Stomach (tissue), 9 donors: Measurements from ENCODE around the gene ADCY9. TPM values are rescaled to one million over a fixed set of nuclear protein-coding genes. Genes with fewer than 3 reads are reported as not detected.

Experiments used
- DNase-seq, 2 donors: peaks; one replicate each; pipeline versions ENCODE4 v3.0.0 to v3.0.0-alpha.2; 2013 to 2019
- H3K27ac ChIP-seq, 5 donors: fragments of 200-600 bp in 4 of 5; sonication (generic) in 4 of 5; one replicate each; pipeline ENCODE4 v1.5.1; 2013 to 2019; ENCODE audit warnings: mild to moderate bottlenecking in 1 of 5, moderate library complexity in 1 of 5
- H3K27me3 ChIP-seq, 3 donors: fragments of 200-600 bp; sonication (generic); one replicate each; pipeline ENCODE4 v1.5.1; 2017 to 2019; ENCODE audit warnings: mixed run types in 1 of 3
- H3K36me3 ChIP-seq, 4 donors: fragments of 200-600 bp; sonication (generic); 1 replicate in 3 of 4; 2 replicates in 1 of 4; pipeline ENCODE4 v1.5.1; 2016 to 2019
- H3K4me1 ChIP-seq, 4 donors: fragments of 200-600 bp; sonication (generic); one replicate each; pipeline ENCODE4 v1.5.1; 2016 to 2019
- H3K4me3 ChIP-seq, 4 donors: fragments of 200-600 bp; sonication (generic) in 3 of 4; one replicate each; pipeline ENCODE4 v1.5.1; 2016 to 2019; ENCODE audit warnings: mild to moderate bottlenecking in 1 of 4
- H3K9me3 ChIP-seq, 4 donors: fragments of 200-600 bp; sonication (generic); one replicate each; pipeline ENCODE4 v1.5.1; 2016 to 2019
- EP300 ChIP-seq: sonication (generic); formaldehyde crosslinking; IDR thresholded peaks from one replicate; pipeline ENCODE4 v1.6.1; 2017; ENCODE audit warnings: antibody characterized with exemption
- POLR2A ChIP-seq, 4 donors: fragments of 450-650 bp; IDR thresholded peaks; one replicate each; pipeline ENCODE4 v1.6.1; 2016; ENCODE audit warnings: antibody characterized with exemption in 4 of 4, control low read depth in 2 of 4, mild to moderate bottlenecking in 1 of 4, moderate library complexity in 1 of 4
- POLR2AphosphoS5 ChIP-seq, 3 donors: sonication (generic); formaldehyde crosslinking; IDR thresholded peaks; one replicate each; pipeline ENCODE4 v1.6.1; 2016; ENCODE audit warnings: antibody characterized with exemption in 3 of 3
- WGBS, 5 donors: extraction: QIAGEN DNeasy Blood & Tissue Kit in 3 of 5; methylation state at CpG; one replicate each; pipeline versions ENCODE4 v1.1.5 to v1.1.7; 2013 to 2018; 5-methylcytosine and 5-hydroxymethylcytosine counted together
- intact Hi-C: fragments of 100-400 bp; cut with DNase I; formaldehyde crosslinking; loops from one replicate; pipeline ENCODE4 v1.15.1; 2023; ENCODE audit warnings: low total_unique reads
- polyA plus RNA-seq, 3 donors: library from polyadenylated mRNA; stranded (reverse); fragments of 200-250 nt; gene quantifications; one replicate each; pipeline ENCODE4 v1.2.3, GENCODE V29; 2013
- total RNA-seq, 5 donors: library from RNA; depleted of rRNA; stranded (reverse); fragments of >200 nt; gene quantifications; one replicate each; pipeline versions ENCODE4 v1.1.0 to v1.2.3, GENCODE V29; 2014 to 2016
- TF ChIP-seq, protein P1 (sequence below), 7 experiments: fragments of 450-650 bp in 4 of 7; fragments of 200-600 bp in 3 of 7; sonication (generic) in 3 of 7; IDR thresholded peaks; one replicate each; pipeline ENCODE4 v1.5.1; 2016 to 2019; ENCODE audit warnings: antibody characterized with exemption in 7 of 7, control low read depth in 2 of 7, mild to moderate bottlenecking in 1 of 7
- donor health status: healthy with polysubstance abuse.
- donor health status: Bipolar disorder and iron deficiency.
- donor health status: healthy.

Gene ADCY9
- total and polyA plus RNA-seq, 8 donors: 1.7 to 55.0 (median 12.9) TPM

DNA sequence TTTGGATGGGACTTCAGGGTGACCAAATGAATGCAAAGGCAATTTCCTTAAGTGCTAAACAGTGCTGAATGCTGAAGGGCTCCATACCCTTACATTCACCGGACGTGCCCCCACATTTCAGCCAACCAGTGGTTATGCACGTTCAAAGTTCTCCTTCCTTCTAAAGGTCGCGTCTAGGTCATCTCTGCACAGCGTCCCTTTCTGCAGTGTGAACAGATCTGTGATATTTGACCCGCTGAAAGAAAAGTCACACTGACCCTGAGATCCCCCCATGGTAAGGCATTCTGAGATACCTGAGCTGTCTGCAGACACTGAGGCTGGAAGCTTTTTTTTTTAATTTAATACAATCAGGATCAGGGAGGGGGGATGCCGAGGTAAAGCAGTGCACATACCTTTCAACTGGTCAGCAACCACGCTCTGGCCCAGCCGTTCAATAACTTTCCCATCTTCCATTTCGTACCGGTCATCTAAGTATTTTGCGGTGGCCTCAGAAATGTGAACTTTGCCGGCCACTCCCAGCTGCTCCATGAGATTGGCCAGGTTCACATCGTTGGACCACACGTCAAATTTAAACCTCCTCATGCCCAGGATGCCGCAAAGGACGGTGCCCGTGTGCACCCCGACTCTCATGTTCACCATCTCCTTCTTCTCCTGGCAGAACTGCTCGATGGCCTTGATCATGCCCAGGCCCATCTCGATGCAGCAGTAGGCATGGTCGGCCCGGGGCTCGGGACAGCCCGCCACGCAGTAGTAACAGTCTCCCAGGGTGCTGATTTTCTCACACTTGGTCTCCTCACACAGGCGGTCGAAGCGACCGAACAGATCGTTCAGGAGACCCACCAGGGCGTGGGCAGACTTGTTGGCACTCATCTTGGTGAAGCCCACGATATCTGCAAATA is 2.6 kb downstream of the ADCY9 start:
- Histone ChIP-seq H3K4me1 (peaks cover 29 to 73% (median 60%) of the 10 kb centered on the region in 4 donors), H3K36me3 (no peaks in the 10 kb centered on the region), H3K4me3 (peak overlapping the region; percentile 19 to 78 (median 45)), H3K27me3 (peaks cover 0 to 4% (median 0%) of the 10 kb centered on the region in 3 donors), H3K27ac (no peak overlapping the region), H3K9me3 (no peaks in the 10 kb centered on the region)
- TF ChIP-seq EP300 (no peak), POLR2A (IDR thresholded peaks at IDR 0.05) (no peak), POLR2AphosphoS5 (IDR thresholded peaks at IDR 0.05) (no peak)
- TF ChIP-seq, protein P1, sequence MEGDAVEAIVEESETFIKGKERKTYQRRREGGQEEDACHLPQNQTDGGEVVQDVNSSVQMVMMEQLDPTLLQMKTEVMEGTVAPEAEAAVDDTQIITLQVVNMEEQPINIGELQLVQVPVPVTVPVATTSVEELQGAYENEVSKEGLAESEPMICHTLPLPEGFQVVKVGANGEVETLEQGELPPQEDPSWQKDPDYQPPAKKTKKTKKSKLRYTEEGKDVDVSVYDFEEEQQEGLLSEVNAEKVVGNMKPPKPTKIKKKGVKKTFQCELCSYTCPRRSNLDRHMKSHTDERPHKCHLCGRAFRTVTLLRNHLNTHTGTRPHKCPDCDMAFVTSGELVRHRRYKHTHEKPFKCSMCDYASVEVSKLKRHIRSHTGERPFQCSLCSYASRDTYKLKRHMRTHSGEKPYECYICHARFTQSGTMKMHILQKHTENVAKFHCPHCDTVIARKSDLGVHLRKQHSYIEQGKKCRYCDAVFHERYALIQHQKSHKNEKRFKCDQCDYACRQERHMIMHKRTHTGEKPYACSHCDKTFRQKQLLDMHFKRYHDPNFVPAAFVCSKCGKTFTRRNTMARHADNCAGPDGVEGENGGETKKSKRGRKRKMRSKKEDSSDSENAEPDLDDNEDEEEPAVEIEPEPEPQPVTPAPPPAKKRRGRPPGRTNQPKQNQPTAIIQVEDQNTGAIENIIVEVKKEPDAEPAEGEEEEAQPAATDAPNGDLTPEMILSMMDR (IDR thresholded peaks at IDR 0.05): no peak
- intact Hi-C loops: loop anchor here (10.0 kb wide), 1 partner anchor 129 kb away; no protein-coding TSS in a partner anchor
- no peak for DNase-seq
- WGBS, 5 donors: 77 to 86% (median 80%) methylated on average over 34 of the region's 34 CpGs

DNA sequence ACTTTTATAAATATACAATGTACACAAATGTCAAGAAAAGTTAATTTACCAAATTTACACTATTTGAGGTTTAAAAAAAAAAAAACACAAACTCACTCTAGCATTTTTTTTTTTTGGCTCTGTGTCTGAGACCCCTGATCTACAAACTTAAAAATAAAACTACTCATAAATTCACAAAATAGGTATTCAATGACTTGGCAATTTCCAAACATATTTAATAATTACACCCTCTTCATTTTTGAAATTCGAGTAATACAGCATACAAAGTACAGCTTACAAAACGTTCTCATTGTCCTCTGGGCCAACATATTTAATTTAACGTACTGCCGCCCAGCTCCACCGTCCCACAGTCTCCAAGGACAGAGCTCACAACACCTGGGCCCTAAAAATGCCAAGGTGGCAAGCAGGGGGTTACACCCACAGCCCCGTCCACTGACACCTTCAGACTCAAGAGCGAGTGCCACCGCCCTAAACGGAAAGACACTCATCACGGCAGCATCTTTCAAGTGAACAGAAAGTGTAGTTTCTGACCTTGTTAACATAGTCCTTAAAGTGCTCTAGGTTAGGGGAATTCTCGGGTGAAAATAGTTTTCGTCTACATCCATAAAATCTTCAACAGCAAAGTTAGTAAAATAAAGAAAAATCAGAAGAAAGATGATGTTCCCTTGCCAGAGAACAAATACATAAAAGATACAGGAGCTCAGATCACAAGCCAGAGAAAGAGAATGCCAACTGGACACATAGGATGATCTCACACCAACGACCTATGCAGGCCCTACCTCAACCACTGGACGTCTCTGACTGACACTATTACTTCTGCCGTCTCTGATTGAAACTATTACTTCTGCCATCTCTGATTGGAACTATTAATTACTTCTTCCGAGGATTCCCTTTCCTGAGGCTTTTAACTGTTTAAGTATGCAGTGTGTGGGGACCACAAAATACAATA is 4.2 kb downstream of the ADCY9 start:
- Histone ChIP-seq H3K27me3 (peaks cover 0 to 4% (median 0%) of the 10 kb centered on the region in 3 donors), H3K4me3 (peak overlapping the region; percentile 19 to 78 (median 45)), H3K9me3 (no peaks in the 10 kb centered on the region), H3K36me3 (no peaks in the 10 kb centered on the region), H3K4me1 (peaks cover 27 to 71% (median 56%) of the 10 kb centered on the region in 4 donors), H3K27ac (peak overlapping the region in 2 of 5 donors; percentile 40 to 66)
- 47 to 65% (median 50%) methylated on average over 16 of the region's 16 CpGs for WGBS, 5 donors
- DNase-seq: no peak
- TF ChIP-seq, protein P1 (IDR thresholded peaks at IDR 0.05): no peak
- TF ChIP-seq POLR2AphosphoS5 (IDR thresholded peaks at IDR 0.05): no peak
- TF ChIP-seq POLR2A (IDR thresholded peaks at IDR 0.05): no peak
- TF ChIP-seq EP300: no peak
- intact Hi-C loops: loop anchor here (10.0 kb wide), 1 partner anchor 127 kb away; no protein-coding TSS in a partner anchor

DNA sequence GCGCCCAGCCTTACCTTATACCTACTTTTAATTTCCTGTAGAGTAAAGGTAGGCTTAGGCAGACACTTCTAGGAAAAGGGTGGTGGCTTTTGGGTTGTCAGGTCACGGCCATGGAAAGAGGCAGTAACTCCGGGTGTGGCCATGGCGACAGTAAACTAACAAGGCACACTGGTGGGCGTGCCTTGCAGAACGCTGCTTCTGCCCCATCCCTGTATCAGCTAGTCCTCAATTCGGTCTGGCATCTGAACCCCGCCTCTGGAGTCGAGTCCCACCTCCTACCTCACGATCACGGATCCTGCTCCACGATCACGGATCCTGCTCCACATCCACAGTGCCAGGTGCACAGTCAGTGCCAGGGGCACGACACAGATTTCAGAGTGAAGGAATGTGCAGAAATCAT is 5.6 kb downstream of the ADCY9 start:
- Histone ChIP-seq H3K4me3 (no peak overlapping the region), H3K36me3 (no peaks in the 10 kb centered on the region), H3K27me3 (peaks cover 0 to 4% (median 0%) of the 10 kb centered on the region in 3 donors), H3K9me3 (no peaks in the 10 kb centered on the region), H3K27ac (no peak overlapping the region), H3K4me1 (peaks cover 22 to 74% (median 53%) of the 10 kb centered on the region in 4 donors)
- intact Hi-C loops: loop anchor here (10.0 kb wide), 1 partner anchor 126 kb away; no protein-coding TSS in a partner anchor
- 71 to 92% (median 76%) methylated on average over 14 of the region's 14 CpGs for WGBS, 5 donors
- TF ChIP-seq, protein P1 (IDR thresholded peaks at IDR 0.05): no peak
- TF ChIP-seq POLR2A (IDR thresholded peaks at IDR 0.05) (no peak), EP300 (no peak), POLR2AphosphoS5 (IDR thresholded peaks at IDR 0.05) (no peak)
- DNase-seq: peak; percentile 31 to 69

DNA sequence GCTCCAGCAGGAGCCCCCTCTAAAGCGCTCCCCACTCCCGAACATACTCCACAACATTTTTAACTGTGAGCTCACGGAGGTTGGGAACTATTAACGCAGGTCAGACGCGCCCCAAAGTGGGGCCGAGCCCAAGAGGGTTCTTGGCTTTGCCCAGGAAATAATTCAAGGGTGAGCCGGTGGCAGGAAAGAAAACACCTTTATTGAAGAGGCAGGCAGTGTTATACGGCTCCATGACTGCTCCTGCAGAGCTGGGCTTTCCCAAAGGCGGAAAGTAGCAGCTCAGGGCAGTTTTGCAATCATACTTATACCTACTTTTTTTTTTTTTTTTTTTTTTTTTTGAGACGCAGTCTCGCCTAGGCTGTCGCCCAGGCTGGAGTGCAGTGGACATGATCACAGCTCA is 6.2 kb downstream of the ADCY9 start:
- 91 to 97% (median 94%) methylated on average over 12 to 13 of the region's 13 CpGs for WGBS, 5 donors
- Histone ChIP-seq H3K4me1 (peaks cover 19 to 68% (median 47%) of the 10 kb centered on the region in 4 donors), H3K27me3 (no peaks in the 10 kb centered on the region), H3K27ac (no peak overlapping the region), H3K4me3 (no peak overlapping the region), H3K36me3 (no peaks in the 10 kb centered on the region), H3K9me3 (no peaks in the 10 kb centered on the region)
- DNase-seq: no peak
- TF ChIP-seq, protein P1 (IDR thresholded peaks at IDR 0.05): no peak
- TF ChIP-seq POLR2AphosphoS5 (IDR thresholded peaks at IDR 0.05) (no peak), POLR2A (IDR thresholded peaks at IDR 0.05) (no peak), EP300 (no peak)
- intact Hi-C loops: loop anchor here (10.0 kb wide), 1 partner anchor 125 kb away; no protein-coding TSS in a partner anchor
